Uterus (tissue), 4 donors: ENCODE measurements around the gene KYAT1. TPM values are rescaled to one million over a fixed set of nuclear protein-coding genes. Genes with fewer than 3 reads are reported as not detected.

Experiments used
- DNase-seq, 2 donors: peaks; one replicate each; pipeline ENCODE4 v3.0.0-alpha.2; 2019 to 2020
- H3K27ac ChIP-seq, 2 donors: fragments of 200-600 bp; sonication (generic); 1 replicate in 1 of 2; 2 replicates in 1 of 2; pipeline ENCODE4 v1.5.1; 2016 to 2018
- H3K27me3 ChIP-seq, 2 donors: fragments of 200-600 bp; sonication (generic); one replicate each; pipeline ENCODE4 v1.5.1; 2018 to 2019; ENCODE audit warnings: control low read depth in 1 of 2
- H3K36me3 ChIP-seq, 2 donors: fragments of 200-600 bp; sonication (generic); one replicate each; pipeline ENCODE4 v1.5.1; 2019; ENCODE audit warnings: control low read depth in 1 of 2
- H3K4me1 ChIP-seq, 2 donors: fragments of 200-600 bp; sonication (generic); one replicate each; pipeline ENCODE4 v1.5.1; 2018 to 2019; ENCODE audit warnings: control low read depth in 1 of 2
- H3K4me3 ChIP-seq, 2 donors: fragments of 200-600 bp; sonication (generic); 1 replicate in 1 of 2; 2 replicates in 1 of 2; pipeline ENCODE4 v1.5.1; 2018 to 2019; ENCODE audit warnings: mild to moderate bottlenecking in 1 of 2
- H3K9me3 ChIP-seq, 2 donors: fragments of 200-600 bp; sonication (generic); one replicate each; pipeline ENCODE4 v1.5.1; 2019; ENCODE audit warnings: control low read depth in 1 of 2
- POLR2A ChIP-seq, 2 donors: fragments of 450-650 bp; IDR thresholded peaks; one replicate each; pipeline ENCODE4 v1.6.1; 2016; ENCODE audit warnings: antibody characterized with exemption in 2 of 2, mild to moderate bottlenecking in 1 of 2, moderate library complexity in 1 of 2
- intact Hi-C: fragments of 100-400 bp; cut with DNase I; formaldehyde crosslinking; loops from one replicate; pipeline ENCODE4 v1.15.1; 2023; ENCODE audit warnings: low total_unique reads
- total RNA-seq, 4 donors: library from RNA; depleted of rRNA in 3 of 4; stranded (reverse); fragments of >200 nt in 3 of 4; gene quantifications; one replicate each; pipeline versions ENCODE4 v1.1.0 to v1.2.4, GENCODE V29; 2014 to 2023
- TF ChIP-seq, protein P1 (sequence below), 4 experiments: fragments of 200-600 bp in 2 of 4; fragments of 450-650 bp in 2 of 4; sonication (generic) in 2 of 4; IDR thresholded peaks; one replicate each; pipeline ENCODE4 v1.5.1; 2016 to 2019; ENCODE audit warnings: antibody characterized with exemption in 4 of 4, mild to moderate bottlenecking in 2 of 4, moderate library complexity in 1 of 4
- donor health status: DM: yes; HTN: yes; CAD: no.

Gene KYAT1
- total RNA-seq, 4 donors from 2014 or later = 1.5 to 11.0 (median 3.4) TPM

DNA sequence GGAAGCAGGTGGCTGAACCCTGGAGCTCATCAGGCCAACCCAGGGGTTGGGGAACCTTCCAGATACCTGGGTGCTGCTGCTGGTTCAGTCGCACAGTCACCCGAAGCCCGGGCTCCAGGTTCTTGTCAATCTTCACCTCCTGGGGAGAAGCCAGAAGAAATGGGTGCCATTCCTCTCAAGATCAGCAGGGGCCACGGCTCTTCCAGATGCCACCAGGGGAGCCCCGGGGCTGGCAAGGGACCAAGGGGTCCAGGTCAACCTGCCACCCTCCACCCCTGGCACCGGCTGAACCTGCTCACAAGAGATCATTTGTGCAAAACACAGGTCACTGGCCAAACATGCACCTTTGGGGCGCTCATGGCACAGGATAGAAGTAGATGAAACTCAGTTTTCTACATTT lies 56.8 kb downstream of the KYAT1 start:
- Histone ChIP-seq H3K36me3 (no peaks in the 10 kb centered on the region), H3K9me3 (no peaks in the 10 kb centered on the region), H3K27ac (no peak overlapping the region), H3K27me3 (no peaks in the 10 kb centered on the region), H3K4me1 (peaks cover 0 to 4% of the 10 kb centered on the region in 2 donors), H3K4me3 (no peak overlapping the region)
- no peak for DNase-seq
- intact Hi-C loops = no loop called here
- TF ChIP-seq POLR2A (IDR thresholded peaks at IDR 0.05) = no peak
- TF ChIP-seq, protein P1, sequence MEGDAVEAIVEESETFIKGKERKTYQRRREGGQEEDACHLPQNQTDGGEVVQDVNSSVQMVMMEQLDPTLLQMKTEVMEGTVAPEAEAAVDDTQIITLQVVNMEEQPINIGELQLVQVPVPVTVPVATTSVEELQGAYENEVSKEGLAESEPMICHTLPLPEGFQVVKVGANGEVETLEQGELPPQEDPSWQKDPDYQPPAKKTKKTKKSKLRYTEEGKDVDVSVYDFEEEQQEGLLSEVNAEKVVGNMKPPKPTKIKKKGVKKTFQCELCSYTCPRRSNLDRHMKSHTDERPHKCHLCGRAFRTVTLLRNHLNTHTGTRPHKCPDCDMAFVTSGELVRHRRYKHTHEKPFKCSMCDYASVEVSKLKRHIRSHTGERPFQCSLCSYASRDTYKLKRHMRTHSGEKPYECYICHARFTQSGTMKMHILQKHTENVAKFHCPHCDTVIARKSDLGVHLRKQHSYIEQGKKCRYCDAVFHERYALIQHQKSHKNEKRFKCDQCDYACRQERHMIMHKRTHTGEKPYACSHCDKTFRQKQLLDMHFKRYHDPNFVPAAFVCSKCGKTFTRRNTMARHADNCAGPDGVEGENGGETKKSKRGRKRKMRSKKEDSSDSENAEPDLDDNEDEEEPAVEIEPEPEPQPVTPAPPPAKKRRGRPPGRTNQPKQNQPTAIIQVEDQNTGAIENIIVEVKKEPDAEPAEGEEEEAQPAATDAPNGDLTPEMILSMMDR (IDR thresholded peaks at IDR 0.05) = no peak

DNA sequence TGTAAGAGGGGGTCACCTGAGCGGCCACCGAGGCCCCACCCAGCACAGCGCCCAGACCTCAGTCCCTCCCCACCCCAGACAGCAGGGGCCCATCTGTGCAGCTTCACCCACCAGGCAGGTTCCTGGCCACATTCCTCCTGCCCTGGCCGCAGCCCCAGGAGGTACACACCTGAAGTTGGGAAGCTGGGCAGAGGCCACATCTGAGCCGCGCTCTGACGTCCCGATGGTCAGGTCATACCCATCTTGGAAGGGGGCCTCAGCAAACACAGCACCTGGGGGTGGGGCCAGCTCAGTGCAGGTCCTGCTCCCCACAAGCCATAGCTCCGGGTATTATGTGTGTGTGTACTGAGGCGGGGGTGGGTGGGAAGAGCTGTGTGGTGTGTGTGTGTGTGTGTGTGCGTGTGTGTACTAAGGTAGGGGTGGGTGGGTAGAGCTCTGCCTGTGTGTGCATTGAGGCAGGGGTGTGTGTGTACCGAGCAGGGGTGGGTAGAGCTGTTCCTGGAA lies 57.8 kb downstream of the KYAT1 start:
- TF ChIP-seq, protein P1 (IDR thresholded peaks at IDR 0.05) = no peak
- no peak for TF ChIP-seq POLR2A (IDR thresholded peaks at IDR 0.05)
- intact Hi-C loops = no loop called here
- Histone ChIP-seq H3K4me3 (no peak overlapping the region), H3K27me3 (no peaks in the 10 kb centered on the region), H3K9me3 (no peaks in the 10 kb centered on the region), H3K4me1 (peaks cover 0 to 4% of the 10 kb centered on the region in 2 donors), H3K36me3 (no peaks in the 10 kb centered on the region), H3K27ac (no peak overlapping the region)
- no peak for DNase-seq

DNA sequence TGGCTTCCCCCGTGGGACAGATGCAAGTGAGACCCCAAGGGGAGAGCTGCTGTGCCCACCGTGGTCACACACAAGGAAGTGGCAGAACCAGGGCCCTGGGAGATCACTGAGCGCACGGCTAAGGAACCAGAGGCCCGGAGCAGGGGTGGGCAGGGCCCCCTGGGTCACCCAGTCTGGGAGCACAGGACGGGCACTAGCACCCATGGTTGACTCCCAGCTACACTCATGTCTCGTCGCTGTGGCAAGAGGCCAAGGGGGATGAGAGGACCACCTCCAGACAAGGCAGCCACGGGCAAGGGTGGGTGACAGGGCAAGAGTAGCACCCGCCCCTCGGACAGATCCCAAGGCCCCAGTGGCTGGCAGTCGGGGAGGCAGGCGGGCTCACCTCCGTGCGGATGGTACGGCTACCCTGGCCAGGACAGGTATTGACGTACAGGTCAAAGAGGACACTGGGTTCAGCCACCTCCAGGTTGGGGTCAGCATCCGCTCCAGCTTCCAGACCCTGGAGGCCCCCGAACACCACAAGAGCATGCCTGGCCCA lies 58.3 kb downstream of the KYAT1 start:
- Histone ChIP-seq H3K4me3 (no peak overlapping the region), H3K27me3 (no peaks in the 10 kb centered on the region), H3K9me3 (no peaks in the 10 kb centered on the region), H3K4me1 (peaks cover 0 to 4% of the 10 kb centered on the region in 2 donors), H3K36me3 (no peaks in the 10 kb centered on the region), H3K27ac (no peak overlapping the region)
- TF ChIP-seq, protein P1 (IDR thresholded peaks at IDR 0.05) = no peak
- no peak for TF ChIP-seq POLR2A (IDR thresholded peaks at IDR 0.05)
- DNase-seq = no peak
- intact Hi-C loops = no loop called here

DNA sequence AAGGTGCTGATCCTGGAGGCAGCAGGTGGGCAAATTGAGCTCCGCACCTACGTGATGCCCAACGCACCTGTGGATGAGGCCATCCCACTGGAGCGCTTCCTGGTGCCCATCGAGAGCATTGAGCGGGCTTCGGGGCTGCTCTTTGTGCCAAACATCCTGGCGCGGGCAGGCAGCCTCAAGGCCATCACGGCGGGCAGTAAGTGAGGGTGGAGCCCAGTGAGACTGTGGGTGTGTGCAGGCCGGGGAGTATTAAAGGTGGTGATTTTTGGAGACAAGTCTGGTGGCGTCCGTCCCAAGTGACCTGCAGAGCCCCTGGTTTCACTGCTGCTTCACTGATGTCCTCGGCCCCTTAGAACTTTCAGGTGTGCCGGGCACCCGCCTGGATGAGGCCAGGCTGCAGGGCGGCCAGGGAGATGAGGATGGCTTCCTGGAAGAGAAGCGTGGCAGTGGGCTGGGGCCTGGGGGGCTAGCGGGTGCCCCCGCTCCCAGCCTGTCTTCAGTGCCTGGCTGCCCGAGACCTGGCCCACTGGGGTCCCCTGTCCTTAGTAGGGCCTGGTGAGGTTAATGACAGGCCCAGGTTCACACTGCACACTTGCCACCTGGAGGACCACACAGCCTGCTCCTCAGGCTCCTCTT lies 59.2 kb downstream of the KYAT1 start:
- Histone ChIP-seq H3K27me3 (no peaks in the 10 kb centered on the region), H3K36me3 (no peaks in the 10 kb centered on the region), H3K9me3 (no peaks in the 10 kb centered on the region), H3K4me1 (peaks cover 0 to 4% of the 10 kb centered on the region in 2 donors), H3K27ac (no peak overlapping the region), H3K4me3 (no peak overlapping the region)
- intact Hi-C loops = no loop called here
- DNase-seq = no peak
- TF ChIP-seq, protein P1 (IDR thresholded peaks at IDR 0.05) = no peak
- TF ChIP-seq POLR2A (IDR thresholded peaks at IDR 0.05) = no peak

DNA sequence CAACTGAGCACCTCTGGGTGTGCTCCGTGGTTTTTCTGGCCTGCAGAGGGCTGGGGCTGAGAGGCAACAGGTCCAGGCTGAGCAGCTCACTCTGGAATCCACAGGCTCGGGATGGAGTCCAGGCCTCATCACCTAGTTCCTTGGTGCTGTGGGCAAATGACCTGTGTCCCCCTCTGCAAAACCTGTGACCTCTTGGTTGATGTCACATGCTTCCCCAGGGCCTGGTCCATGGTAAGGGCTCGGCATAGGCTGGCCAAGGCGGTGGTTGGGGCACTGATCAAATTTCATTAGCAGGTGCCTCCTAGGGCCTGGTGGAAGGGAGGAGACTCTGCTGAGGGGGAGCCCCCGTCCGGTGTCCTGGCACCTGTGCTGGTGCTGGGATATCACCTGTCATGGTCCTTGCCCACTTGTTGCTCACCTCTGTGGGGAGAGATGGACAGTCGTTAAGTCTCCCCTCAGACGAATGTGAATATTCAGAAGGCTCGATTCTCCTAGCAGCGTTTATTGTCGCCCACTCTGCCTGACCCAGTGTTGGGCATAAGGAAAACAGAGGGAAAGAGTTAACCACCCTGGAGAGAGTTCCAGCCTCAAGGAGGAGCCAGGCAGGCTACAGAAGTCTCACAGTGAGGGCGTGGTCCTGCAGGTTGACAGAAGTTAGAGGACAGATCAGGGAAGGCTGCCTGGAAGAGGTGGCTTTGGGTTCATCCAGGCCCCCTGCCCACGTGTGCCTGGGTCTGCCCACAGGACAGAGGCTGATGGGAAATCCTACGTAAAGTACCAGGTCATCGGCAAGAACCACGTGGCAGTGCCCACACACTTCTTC lies 60.0 kb downstream of the KYAT1 start:
- Histone ChIP-seq H3K36me3 (no peaks in the 10 kb centered on the region), H3K4me3 (no peak overlapping the region), H3K9me3 (no peaks in the 10 kb centered on the region), H3K27me3 (no peaks in the 10 kb centered on the region), H3K4me1 (peaks cover 0 to 4% of the 10 kb centered on the region in 2 donors), H3K27ac (no peak overlapping the region)
- no peak for DNase-seq
- TF ChIP-seq, protein P1 (IDR thresholded peaks at IDR 0.05) = no peak
- no peak for TF ChIP-seq POLR2A (IDR thresholded peaks at IDR 0.05)
- intact Hi-C loops = no loop called here
